ENCODE data around the gene ELF3.
"Not testable (repeated sequence)": the region's sequence is repeated elsewhere in the genome, so short reads cannot be mapped to it uniquely, and the experiment has no call there.

The ELF3 gene

GRCh38 chr1:202010180-202011015, at the start of gene ELF3:
Gene ELF3 (plus strand): TSS chr1:202010587. CDS start chr1:202011137, 550 bp downstream.
- DNase-seq (ENCODE audit: low read depth, low spot score): peak; percentile 98

- not testable (repeated sequence) for DNase-seq (ENCODE audit: low read depth, low spot score)
These were observed 48.0 kb upstream of the ELF3 start for GRCh38 chr1:201962382-201962781.

GRCh38 chr1:201964261-201964660, 46.1 kb upstream of the ELF3 start:
- DNase-seq (ENCODE audit: low read depth, low spot score): no peak

GRCh38 chr1:201966171-201966570, 44.2 kb upstream of the ELF3 start:
- DNase-seq (ENCODE audit: low read depth, low spot score): no peak

GRCh38 chr1:201968202-201968925, 42.0 kb upstream of the ELF3 start:
- DNase-seq (ENCODE audit: low read depth, low spot score): no peak

- DNase-seq (ENCODE audit: low read depth, low spot score): no peak
These were observed 39.8 kb upstream of the ELF3 start for GRCh38 chr1:201970334-201971159.

GRCh38 chr1:201982082-201982622, 28.2 kb upstream of the ELF3 start:
- DNase-seq (ENCODE audit: low read depth, low spot score): peak; percentile 52

GRCh38 chr1:201982623-201983379, 27.6 kb upstream of the ELF3 start, which contains the start of gene RNPEP:
Gene RNPEP (plus strand): TSS chr1:201982648. CDS start chr1:201982667, 19 bp downstream.
- DNase-seq (ENCODE audit: low read depth, low spot score): peak; percentile 83

- no peak for DNase-seq (ENCODE audit: low read depth, low spot score)
These were observed 27.0 kb upstream of the ELF3 start for GRCh38 chr1:201983380-201983805.

GRCh38 chr1:201984446-201984845, 25.9 kb upstream of the ELF3 start:
- no peak for DNase-seq (ENCODE audit: low read depth, low spot score)

- DNase-seq (ENCODE audit: low read depth, low spot score): no peak
These were observed 25.0 kb upstream of the ELF3 start for GRCh38 chr1:201985355-201985754.

- no peak for DNase-seq (ENCODE audit: low read depth, low spot score)
These were observed 21.8 kb upstream of the ELF3 start for GRCh38 chr1:201988601-201989000.

- DNase-seq (ENCODE audit: low read depth, low spot score): no peak
These were observed 20.8 kb upstream of the ELF3 start for GRCh38 chr1:201989354-201990128.

GRCh38 chr1:201990427-201990826, 20.0 kb upstream of the ELF3 start:
- no peak for DNase-seq (ENCODE audit: low read depth, low spot score)

- DNase-seq (ENCODE audit: low read depth, low spot score): peak; percentile 76
These were observed 10.7 kb upstream of the ELF3 start for GRCh38 chr1:201999625-202000238.

GRCh38 chr1:202002507-202002906, 7.9 kb upstream of the ELF3 start:
- DNase-seq (ENCODE audit: low read depth, low spot score): no peak

- DNase-seq (ENCODE audit: low read depth, low spot score): peak; percentile 70
These were observed 5.7 kb upstream of the ELF3 start for GRCh38 chr1:202004711-202005110.

- peak; percentile 28 for DNase-seq (ENCODE audit: low read depth, low spot score)
These were observed 4.4 kb upstream of the ELF3 start for GRCh38 chr1:202005958-202006357.

GRCh38 chr1:202007304-202007703, 3.1 kb upstream of the ELF3 start:
- no peak for DNase-seq (ENCODE audit: low read depth, low spot score)
